ENCODE results near the gene IFIT1B. TPM values are rescaled to one million over a fixed set of nuclear protein-coding genes. Genes with fewer than 3 reads are reported as not detected.

IFIT1B gene
- total RNA-seq, 1 experiment from 2014 or later = not detected

DNA sequence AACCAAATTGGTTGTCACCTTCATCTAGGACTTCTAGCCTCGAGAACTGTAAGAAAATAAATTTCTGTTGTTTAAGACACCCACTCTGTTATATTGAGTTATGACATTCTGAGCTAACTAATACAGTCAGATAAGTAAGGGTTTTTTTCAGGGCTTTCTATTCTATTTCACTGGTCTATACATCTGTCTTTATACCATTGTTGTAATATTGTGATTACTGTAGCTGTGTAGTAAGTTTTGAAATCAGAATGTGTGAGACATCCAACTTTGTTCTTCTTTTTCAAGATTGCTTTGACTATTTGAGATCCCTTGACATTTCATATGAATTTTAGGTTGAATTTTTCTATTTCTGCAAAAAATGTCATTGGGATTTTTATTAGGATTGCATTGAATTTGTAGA, 22.1 kb downstream of the IFIT1B start (continued):
- TF ChIP-seq, protein P1, sequence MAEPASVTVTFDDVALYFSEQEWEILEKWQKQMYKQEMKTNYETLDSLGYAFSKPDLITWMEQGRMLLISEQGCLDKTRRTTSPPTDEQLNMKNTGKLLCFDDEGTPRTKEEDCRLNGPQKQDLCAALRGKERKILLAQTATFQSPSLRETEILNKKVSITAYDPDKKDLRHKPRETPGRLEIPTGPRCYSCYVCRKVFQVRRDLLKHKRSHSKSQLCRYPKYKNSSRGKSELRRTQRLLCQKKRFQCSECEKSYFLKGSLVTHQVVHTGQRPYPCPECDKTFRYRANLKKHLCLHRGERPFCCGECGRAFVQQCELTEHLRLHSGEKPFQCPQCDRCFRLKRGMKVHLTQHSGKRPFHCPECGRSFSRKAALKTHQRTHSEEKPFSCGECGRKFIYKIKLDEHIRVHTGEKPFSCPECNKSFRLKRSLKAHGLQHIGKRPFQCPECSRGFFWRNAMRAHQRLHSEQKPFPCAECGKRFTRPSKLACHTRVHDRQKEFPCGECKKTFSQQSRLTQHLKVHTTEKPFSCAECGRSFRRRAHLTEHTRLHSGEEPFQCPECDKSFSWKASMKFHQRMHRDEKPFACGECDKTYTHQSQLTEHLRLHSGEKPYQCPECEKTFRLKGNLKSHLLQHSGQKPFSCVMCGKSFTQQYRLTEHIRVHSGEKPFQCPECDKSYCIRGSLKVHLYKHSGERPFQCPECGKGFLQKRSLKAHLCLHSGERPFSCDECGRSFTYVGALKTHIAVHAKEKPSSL (CRISPR knock-in tag; conservative IDR thresholded peaks at IDR 0.05) = no peak
- no peak for TF ChIP-seq EMX1 (CRISPR knock-in tag; IDR thresholded peaks at IDR 0.05)

DNA sequence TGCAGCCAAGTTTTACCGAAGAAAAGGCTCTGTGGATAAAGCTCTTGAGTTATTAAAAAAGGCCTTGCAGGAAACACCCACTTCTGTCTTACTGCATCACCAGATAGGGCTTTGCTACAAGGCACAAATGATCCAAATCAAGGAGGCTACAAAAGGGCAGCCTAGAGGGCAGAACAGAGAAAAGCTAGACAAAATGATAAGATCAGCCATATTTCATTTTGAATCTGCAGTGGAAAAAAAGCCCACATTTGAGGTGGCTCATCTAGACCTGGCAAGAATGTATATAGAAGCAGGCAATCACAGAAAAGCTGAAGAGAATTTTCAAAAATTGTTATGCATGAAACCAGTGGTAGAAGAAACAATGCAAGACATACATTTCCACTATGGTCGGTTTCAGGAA, 25.2 kb downstream of the IFIT1B start:
- POLR2A ChIA-PET = no interaction called here
- CTCF ChIA-PET = no interaction called here
- no peak for ATAC-seq
- Mint-ChIP-seq H3K4me3 (no peak overlapping the region), H3K4me1 (no peaks in the 10 kb centered on the region), H3K27me3 (ENCODE audit: low read depth) (no peaks in the 10 kb centered on the region), H3K36me3 (peaks cover 23% of the 10 kb centered on the region), H3K9me3 (peaks cover 31% of the 10 kb centered on the region), H3K27ac (no peak overlapping the region)
- TF ChIP-seq, protein P2, sequence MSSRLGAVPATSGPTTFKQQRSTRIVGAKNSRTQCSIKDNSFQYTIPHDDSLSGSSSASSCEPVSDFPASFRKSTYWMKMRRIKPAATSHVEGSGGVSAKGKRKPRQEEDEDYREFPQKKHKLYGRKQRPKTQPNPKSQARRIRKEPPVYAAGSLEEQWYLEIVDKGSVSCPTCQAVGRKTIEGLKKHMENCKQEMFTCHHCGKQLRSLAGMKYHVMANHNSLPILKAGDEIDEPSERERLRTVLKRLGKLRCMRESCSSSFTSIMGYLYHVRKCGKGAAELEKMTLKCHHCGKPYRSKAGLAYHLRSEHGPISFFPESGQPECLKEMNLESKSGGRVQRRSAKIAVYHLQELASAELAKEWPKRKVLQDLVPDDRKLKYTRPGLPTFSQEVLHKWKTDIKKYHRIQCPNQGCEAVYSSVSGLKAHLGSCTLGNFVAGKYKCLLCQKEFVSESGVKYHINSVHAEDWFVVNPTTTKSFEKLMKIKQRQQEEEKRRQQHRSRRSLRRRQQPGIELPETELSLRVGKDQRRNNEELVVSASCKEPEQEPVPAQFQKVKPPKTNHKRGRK (CRISPR knock-in tag; IDR thresholded peaks at IDR 0.05; ENCODE audit: borderline replicate concordance) = no peak
- TF ChIP-seq NR3C1 (CRISPR knock-in tag; conservative IDR thresholded peaks at IDR 0.05; ENCODE audit: low read depth) (no peak), EMX1 (CRISPR knock-in tag; IDR thresholded peaks at IDR 0.05) (no peak), SMAD3 (CRISPR knock-in tag; IDR thresholded peaks at IDR 0.05; ENCODE audit: borderline replicate concordance) (no peak), ZNF317 (CRISPR knock-in tag; IDR thresholded peaks at IDR 0.05; ENCODE audit: borderline replicate concordance, low read depth) (no peak), IRF2 (CRISPR knock-in tag; IDR thresholded peaks at IDR 0.05; ENCODE audit: borderline replicate concordance, low read depth) (no peak), JUN (CRISPR knock-in tag; IDR thresholded peaks at IDR 0.05) (no peak), ELF4 (CRISPR knock-in tag; IDR thresholded peaks at IDR 0.05; ENCODE audit: low read depth) (no peak), ZNF416 (CRISPR knock-in tag; IDR thresholded peaks at IDR 0.05) (no peak)
- TF ChIP-seq, protein P3, sequence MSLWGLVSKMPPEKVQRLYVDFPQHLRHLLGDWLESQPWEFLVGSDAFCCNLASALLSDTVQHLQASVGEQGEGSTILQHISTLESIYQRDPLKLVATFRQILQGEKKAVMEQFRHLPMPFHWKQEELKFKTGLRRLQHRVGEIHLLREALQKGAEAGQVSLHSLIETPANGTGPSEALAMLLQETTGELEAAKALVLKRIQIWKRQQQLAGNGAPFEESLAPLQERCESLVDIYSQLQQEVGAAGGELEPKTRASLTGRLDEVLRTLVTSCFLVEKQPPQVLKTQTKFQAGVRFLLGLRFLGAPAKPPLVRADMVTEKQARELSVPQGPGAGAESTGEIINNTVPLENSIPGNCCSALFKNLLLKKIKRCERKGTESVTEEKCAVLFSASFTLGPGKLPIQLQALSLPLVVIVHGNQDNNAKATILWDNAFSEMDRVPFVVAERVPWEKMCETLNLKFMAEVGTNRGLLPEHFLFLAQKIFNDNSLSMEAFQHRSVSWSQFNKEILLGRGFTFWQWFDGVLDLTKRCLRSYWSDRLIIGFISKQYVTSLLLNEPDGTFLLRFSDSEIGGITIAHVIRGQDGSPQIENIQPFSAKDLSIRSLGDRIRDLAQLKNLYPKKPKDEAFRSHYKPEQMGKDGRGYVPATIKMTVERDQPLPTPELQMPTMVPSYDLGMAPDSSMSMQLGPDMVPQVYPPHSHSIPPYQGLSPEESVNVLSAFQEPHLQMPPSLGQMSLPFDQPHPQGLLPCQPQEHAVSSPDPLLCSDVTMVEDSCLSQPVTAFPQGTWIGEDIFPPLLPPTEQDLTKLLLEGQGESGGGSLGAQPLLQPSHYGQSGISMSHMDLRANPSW (CRISPR knock-in tag; conservative IDR thresholded peaks at IDR 0.05; ENCODE audit: low read depth) = no peak
- no peak for DNase-seq (ENCODE audit: low spot score)

DNA sequence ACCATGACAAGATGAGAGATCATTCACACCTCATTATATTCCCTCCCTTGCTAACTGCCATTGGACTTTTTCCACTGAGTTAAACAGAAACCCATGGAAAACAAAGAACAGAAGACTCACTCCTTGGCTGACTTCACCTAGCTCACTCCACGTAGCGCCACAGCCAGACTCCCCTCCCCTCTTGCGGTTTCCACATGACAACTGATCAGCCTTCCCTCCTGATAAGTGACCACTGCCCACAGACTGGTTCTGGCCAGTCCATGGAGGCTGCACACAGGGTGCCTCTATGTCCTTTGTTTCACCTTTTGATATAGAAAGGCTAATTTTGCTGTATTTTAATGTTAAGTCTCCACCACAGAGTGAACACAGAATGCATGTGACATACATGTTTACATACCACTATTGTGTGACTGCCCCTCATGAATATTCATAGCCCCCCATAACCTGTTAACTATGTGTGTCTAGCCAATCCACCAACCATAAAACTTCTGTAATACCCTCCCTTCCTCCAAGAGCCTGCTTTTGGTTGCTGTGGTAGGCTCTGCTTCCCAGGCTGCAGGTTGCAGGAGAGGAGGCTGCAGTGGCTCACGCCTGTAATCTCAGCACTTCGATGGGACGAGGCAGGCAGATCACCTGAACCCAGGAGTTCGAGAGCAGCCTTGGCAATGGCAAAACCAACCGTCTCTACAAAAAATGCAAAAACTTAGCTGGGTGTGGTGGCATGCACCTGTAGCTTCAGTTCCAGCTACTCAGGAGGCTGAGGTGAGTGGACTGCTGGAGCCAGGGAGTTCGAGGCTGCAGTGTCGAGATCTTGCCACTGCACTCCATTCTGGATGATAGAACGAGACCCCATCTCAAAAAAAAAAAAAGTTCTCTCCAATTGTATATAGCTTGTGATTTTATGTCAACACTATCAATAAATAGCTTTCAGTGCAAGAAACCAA, 26.5 kb downstream of the IFIT1B start:
- Mint-ChIP-seq H3K27ac (no peak overlapping the region), H3K36me3 (peaks cover 12% of the 10 kb centered on the region), H3K4me1 (no peaks in the 10 kb centered on the region), H3K27me3 (ENCODE audit: low read depth) (no peaks in the 10 kb centered on the region), H3K4me3 (no peak overlapping the region), H3K9me3 (peaks cover 23% of the 10 kb centered on the region)
- ATAC-seq (no peak), DNase-seq (ENCODE audit: low spot score) (no peak)
- no peak for TF ChIP-seq GRHL2 (CRISPR knock-in tag; IDR thresholded peaks at IDR 0.05; ENCODE audit: insufficient replicate concordance, severe bottlenecking)
- TF ChIP-seq, protein P4, sequence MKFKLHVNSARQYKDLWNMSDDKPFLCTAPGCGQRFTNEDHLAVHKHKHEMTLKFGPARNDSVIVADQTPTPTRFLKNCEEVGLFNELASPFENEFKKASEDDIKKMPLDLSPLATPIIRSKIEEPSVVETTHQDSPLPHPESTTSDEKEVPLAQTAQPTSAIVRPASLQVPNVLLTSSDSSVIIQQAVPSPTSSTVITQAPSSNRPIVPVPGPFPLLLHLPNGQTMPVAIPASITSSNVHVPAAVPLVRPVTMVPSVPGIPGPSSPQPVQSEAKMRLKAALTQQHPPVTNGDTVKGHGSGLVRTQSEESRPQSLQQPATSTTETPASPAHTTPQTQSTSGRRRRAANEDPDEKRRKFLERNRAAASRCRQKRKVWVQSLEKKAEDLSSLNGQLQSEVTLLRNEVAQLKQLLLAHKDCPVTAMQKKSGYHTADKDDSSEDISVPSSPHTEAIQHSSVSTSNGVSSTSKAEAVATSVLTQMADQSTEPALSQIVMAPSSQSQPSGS (CRISPR knock-in tag; IDR thresholded peaks at IDR 0.05; ENCODE audit: borderline replicate concordance, low read depth) = no peak
- CTCF ChIA-PET = interaction anchor here (0.9 kb wide), 1 partner anchor 14 kb away, joined by 3 read pairs; no protein-coding TSS in a partner anchor
- POLR2A ChIA-PET = interaction anchor here (0.6 kb wide), 1 partner anchor 417 kb away, joined by 3 read pairs; no protein-coding TSS in a partner anchor

All from WTC11 (cell line).